Erythroblast (primary cell): ENCODE results near the gene ARMS2.

Experiments
- DNase-seq, 2 experiments: peaks; one replicate each; lab custom pipeline; 2025; lab: John Stamatoyannopoulos, UW
- GATA1 ChIP-seq: IDR thresholded peaks from 2 replicates; pipeline ENCODE4 v1.6.1; 2011; ENCODE audit warnings: low read depth, mild to moderate bottlenecking, control low read depth, low read length, moderate library complexity
- POLR2A ChIP-seq: IDR thresholded peaks from 2 replicates; pipeline ENCODE4 v1.6.1; 2011; ENCODE audit warnings: mild to moderate bottlenecking, low read length

ARMS2 gene

DNA sequence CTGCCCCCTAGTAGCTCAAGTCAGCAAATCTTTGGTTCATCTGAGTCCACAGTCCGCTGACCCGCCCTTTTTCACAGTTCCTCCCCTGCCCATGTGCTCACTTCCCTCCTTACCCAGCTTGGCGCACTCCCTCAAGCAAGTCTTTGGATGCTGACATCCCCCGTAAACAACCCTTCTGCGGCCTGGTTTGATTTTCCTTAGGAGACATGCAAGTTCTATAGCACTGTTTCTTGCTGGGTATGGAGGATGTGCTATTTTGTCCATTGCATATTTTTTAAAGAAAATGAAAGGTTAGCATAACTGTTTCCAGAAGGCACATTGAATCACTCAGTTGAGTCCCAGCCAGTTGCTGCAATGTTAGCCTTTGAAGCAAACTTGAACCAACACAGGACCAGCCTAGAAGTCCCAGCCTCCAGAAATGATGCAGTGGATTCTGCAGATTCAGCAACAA, 45.1 kb downstream of the ARMS2 start:
- DNase-seq = no peak
- TF ChIP-seq POLR2A = no peak

DNA sequence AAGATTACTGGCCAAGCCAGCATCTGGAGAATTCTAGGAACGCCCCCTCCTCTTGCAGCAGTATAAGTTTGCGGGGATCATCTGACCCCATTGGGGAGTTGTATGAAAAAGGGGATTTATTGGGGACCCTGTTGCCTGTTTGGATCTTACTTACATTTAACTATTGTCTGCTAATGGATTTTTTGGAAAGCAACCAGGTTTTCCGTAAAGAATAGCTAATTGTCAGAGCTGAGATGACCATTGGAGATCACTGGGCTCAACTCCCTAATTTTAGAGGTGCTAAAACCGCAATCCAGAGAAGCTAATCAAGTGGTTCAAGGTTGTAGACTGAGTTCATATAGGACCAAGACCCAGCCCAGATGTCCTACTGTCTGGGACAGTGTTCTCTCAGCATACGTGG, 45.7 kb downstream of the ARMS2 start:
- TF ChIP-seq POLR2A (no peak), GATA1 (no peak)
- no peak for DNase-seq

DNA sequence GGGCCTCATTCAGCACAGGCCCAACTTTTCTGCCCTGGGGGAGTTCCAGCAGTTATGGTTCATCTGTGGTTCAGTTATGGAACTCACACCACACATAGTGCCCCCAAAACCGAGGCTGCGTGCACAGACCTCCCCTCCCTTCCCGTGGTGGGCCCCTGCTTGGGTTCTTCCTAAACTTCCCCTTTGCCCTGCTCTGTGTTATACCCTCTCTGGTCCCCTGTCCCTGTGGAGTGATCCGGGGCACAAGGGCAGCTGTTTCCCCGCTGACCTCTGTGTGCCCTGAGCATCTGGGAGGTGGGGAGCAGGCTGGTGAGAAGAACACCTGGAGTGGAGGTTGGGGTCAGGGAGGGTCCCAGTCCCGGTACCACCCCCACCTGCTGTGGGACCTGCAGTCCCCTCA, 46.3 kb downstream of the ARMS2 start:
- TF ChIP-seq POLR2A (no peak), GATA1 (no peak)
- DNase-seq = no peak

DNA sequence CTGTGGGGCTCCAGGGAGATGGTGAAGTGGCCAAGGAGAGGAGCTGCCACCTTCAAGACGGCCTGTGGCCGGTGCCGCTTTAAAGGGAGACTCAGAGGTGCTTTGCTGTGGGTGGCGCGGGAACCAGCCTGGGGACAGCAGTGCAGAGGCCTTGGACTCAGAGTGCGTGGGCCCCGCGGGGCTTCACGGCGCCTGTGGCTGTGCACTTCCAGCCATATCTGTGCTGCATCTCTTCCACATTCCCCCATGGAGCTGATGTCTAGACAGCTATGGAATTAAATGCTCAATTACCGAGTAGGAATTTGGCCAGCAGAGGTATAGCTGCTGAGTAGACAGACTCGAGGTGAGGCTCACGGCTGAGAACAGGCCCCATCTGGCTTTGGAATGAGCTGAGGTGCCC, 48.6 kb downstream of the ARMS2 start:
- no peak for DNase-seq

DNA sequence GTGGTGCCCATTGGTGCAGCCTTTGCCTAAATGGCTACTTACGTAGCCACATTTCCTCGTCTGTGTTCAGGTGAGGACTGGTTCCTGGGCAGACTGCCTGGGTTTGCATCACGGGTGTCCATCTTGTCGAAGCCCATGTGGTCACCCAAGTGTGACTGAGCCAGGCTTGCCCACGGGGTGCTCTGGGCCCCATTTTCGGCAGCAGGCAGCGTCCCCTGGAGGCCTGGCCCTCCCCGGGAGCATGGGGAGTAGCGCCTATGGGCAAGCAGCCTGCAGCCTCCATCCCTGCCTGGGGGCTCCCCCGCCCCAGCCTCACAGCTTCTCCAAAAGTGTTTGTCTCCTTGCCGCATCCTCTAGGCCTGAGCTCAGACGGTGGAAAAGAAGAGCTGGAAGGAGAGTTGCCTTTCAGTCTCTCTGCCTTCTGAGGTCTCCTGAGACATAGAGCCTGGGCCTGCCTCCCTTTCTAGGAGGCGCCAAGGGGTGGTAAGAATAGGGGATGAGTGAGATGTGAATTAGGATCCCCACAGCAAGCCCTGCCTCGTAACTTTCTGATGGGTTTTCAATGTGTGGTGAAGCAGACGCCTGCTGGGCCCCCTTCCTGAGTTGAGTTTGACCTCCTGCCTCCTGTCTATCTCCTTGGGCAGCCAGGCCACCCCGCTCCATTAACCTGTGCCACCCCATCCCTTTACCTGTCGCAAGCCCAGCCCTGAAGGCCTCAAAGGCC, 49.6 kb downstream of the ARMS2 start:
- TF ChIP-seq GATA1 (no peak), POLR2A (no peak)

More for the DNA sequence above, 48.6 kb downstream of the ARMS2 start:
- TF ChIP-seq GATA1 (no peak), POLR2A (no peak)

DNA sequence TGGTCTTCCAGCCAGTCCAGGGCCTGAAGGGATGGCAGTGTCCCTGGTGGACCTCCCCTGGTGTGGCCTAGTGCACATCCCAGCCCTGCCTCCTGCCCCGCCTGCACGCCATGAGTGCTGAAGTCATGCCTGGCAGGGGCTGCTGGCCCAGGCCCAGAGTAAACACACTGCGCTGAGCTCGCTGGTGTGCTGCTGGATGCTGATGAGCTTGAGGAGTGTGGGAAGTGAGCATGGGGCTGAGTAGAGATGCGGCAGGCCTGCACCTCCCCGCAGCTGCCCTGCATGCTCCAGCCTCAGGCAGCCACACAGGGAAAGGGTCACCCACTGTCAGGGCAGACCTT, 50.1 kb downstream of the ARMS2 start:
- TF ChIP-seq POLR2A (no peak), GATA1 (no peak)
- no peak for DNase-seq

More for the DNA sequence above, 49.6 kb downstream of the ARMS2 start:
- DNase-seq = no peak

DNA sequence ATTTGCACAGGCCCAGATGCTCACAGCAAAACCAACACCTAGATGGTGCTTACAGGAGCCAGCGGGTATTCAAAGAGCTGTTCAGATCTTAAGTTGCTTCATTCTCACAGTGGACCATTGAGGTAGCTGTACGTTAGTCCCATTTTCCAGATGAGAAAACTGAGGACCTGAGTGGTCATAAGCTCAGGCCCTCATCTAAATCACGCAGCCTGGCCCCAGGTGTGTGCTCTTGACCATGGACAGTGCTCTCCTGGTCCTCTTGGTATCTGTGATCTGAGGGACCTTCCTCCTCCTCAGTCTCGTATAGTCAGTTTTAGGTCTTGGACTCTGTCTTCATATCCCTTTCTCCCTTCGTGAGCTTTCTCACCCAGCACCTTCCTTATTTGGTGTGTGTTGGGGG, 50.6 kb downstream of the ARMS2 start:
- DNase-seq = no peak
- TF ChIP-seq GATA1 (no peak), POLR2A (no peak)

DNA sequence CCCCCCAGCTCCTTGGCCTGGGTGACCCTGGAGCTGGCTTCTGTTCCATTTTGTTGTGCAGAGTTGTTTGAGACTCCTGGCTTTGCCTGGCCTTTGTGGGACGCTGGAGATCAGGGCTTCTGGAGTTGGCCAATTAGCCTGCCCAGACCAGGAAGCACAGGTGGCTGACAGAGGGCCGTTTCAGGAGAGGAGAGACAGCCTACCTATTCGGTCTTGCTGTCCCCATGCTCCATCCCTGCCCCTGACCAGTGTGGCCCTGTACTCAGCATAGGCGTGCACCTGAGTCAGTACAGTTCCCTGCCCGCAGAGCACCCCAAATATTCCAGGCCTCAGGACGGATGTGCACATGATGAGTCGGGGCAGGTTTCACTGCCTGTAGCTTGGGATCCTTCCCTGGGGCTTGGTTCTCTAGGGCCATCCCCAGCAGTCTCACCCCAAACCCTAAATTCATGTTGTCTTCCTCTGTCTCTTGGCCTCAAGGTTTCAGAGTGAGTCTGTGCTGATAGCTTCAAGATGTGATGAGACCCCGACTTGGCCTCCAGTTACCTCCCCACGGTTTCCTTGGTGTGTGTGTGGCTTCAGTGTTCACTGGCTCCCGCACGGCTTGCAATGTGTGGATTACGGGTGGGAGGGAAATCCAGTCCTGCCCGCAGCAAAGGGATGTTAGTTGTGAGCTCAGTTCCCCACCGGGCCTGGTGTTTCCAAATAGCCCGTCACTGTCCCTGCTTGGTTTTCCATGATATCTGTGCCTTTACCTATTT, 51.6 kb downstream of the ARMS2 start:
- DNase-seq = no peak
- TF ChIP-seq POLR2A (no peak), GATA1 (no peak)
